WTC11 (cell line): ENCODE measurements around the gene ACMSD.

Experiments used
- CREB1 ChIP-seq: sonication (generic); formaldehyde crosslinking; IDR thresholded peaks from 2 replicates; pipeline ENCODE4 v1.8.0; 2023; ENCODE audit warnings: mild to moderate bottlenecking, missing genetic modification reagents
- GABPB1 ChIP-seq: sonication (generic); formaldehyde crosslinking; IDR thresholded peaks from 2 replicates; pipeline ENCODE4 v1.8.1; 2023; ENCODE audit warnings: mild to moderate bottlenecking, missing genetic modification reagents
- ZBTB43 ChIP-seq: sonication (generic); formaldehyde crosslinking; IDR thresholded peaks from 2 replicates; pipeline ENCODE4 v1.8.1; 2023; ENCODE audit warnings: mild to moderate bottlenecking, missing genetic modification reagents

- no peak for TF ChIP-seq ZBTB43 (CRISPR knock-in tag)
- TF ChIP-seq GABPB1 = no peak
- TF ChIP-seq CREB1 = no peak
Measured at GRCh38 chr2:134858245-134858644, 19.8 kb downstream of the ACMSD start.
